PC-3 (cell line): ENCODE results near the gene ZNF528.

Experiments
- CTCF ChIP-seq: fragments of 300-600 bp; sonication (generic); conservative IDR thresholded peaks from 2 replicates; pipeline ENCODE4 v1.5.1; 2017; ENCODE audit warnings: antibody characterized with exemption, low read depth, mild to moderate bottlenecking, low read length
- EZH2 ChIP-seq: fragments of 300-600 bp; sonication (generic); IDR thresholded peaks from one replicate; pipeline ENCODE4 v1.6.1; 2017; ENCODE audit warnings: antibody characterized with exemption, mild to moderate bottlenecking, low read length; ENCODE audit not compliant: unreplicated experiment
- EZH2phosphoT487 ChIP-seq: fragments of 300-600 bp; sonication (generic); IDR thresholded peaks from 2 replicates; pipeline ENCODE4 v1.6.1; 2018; ENCODE audit warnings: mild to moderate bottlenecking, antibody characterized with exemption, low read length, borderline replicate concordance

- no peak for TF ChIP-seq CTCF
- TF ChIP-seq EZH2, result no peak
- no peak for TF ChIP-seq EZH2phosphoT487
Measured at GRCh38 chr19:52453324-52454094, 55.9 kb downstream of the ZNF528 start, which contains the start of gene ZNF578.
